Uterus (tissue), 2 donors: ENCODE results near the gene INMT.

ENCODE experiments used
- CTCF ChIP-seq, 4 experiments: fragments of 200-600 bp in 2 of 4; fragments of 450-650 bp in 2 of 4; sonication (generic) in 2 of 4; IDR thresholded peaks; one replicate each; pipeline ENCODE4 v1.5.1; 2016 to 2019; ENCODE audit warnings: antibody characterized with exemption in 4 of 4, mild to moderate bottlenecking in 2 of 4, moderate library complexity in 1 of 4
- POLR2A ChIP-seq, 2 donors: fragments of 450-650 bp; IDR thresholded peaks; one replicate each; pipeline ENCODE4 v1.6.1; 2016; ENCODE audit warnings: antibody characterized with exemption in 2 of 2, mild to moderate bottlenecking in 1 of 2, moderate library complexity in 1 of 2

- TF ChIP-seq CTCF (IDR thresholded peaks at IDR 0.05): no peak
- no peak for TF ChIP-seq POLR2A (IDR thresholded peaks at IDR 0.05)
Observed at GRCh38 chr7:30736291-30736690, 15.6 kb upstream of the INMT start.
